Measurements from ENCODE around the gene ANKRD44. TPM values are rescaled to one million over a fixed set of nuclear protein-coding genes. Genes with fewer than 3 reads are reported as not detected.

ANKRD44 gene
- total RNA-seq, 1 donor = 80.2 TPM

DNA sequence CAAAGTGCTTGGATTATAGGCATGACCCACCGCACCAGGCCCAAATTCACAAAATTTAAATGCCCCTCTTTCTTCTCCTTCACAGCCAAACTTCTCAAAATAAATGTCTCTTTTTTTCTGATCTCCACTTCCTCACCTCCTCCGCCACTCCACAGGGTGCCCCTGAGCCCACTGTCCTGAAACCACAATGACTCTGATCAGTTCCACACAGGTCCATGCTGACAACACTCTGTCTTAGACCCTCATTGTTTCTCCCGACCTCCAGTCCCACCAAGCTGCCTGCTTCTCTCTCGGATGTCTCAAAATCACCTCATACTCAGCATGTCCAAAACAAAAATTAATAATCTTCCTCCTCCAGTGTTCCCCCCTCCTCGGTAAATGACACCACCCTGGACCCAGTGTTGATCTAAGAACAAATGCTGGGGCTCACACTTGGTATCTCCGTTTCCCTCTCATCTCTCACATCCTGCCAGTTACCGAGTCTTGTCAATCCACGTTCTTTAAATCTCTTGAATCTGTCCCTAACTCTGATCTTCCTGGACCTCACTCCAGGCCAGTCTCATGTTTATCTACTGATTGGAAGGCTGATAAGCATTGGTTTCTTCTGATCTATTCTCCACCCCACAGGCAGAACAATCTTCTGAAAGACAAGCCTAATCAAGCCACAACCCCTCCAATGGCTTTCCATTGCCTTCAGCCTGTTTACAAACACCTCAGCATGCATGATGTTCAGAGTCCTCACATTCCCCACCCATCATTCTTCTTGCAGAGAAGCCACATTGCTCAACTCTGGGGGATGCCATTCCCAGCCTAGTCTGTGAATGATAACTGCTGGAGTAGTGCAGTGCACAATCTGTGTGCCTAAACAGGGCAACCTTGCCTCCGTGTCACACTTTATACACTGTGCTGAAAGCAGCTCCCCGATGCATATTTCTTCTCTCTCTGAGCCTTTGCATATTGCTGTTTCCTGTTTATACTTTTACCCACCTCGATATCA lies 12.4 kb upstream of the ANKRD44 start:
- no peak for DNase-seq (ENCODE audit: low read depth in 2 of 3, low spot score in 2 of 3)

DNA sequence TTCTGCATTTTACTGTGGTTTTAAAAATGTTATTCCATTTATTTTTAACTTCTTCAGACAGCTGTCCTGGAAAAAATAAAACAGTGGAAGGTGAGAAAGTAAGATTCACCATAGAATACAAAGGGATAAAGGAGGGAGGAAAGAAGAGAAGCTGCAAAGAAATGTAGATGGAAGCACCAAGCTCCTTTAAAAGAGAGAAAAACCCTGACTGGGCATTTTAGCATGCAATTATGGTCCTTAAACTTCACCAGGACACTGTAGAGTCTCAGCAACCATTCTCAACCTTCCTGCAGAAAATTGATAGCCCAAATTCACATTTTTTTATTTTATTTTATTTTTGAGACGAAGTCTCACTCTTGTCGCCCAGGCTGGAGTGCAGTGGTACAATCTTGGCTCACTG lies 11.6 kb upstream of the ANKRD44 start:
- DNase-seq (ENCODE audit: low read depth in 2 of 3, low spot score in 2 of 3) = no peak

DNA sequence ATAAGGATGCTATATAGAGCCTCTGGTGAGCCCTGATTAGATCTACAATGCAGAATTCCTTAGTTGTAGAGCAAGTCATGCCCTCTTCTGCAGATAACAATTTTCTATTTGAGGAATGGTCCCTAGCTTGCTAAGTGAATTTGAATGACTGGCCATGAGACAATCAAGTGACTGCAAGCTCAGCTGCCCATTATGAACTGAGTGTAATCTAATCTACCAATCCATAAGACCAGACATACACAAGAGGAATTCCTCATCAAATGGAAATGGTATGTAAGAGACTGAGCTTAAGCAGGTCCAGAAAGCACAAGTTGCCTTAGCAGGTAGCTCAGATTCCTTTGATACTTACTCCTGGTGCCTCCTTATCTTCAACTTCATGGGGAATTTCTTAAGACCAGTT lies 4.8 kb upstream of the ANKRD44 start:
- no peak for DNase-seq (ENCODE audit: low read depth in 2 of 3, low spot score in 2 of 3)

DNA sequence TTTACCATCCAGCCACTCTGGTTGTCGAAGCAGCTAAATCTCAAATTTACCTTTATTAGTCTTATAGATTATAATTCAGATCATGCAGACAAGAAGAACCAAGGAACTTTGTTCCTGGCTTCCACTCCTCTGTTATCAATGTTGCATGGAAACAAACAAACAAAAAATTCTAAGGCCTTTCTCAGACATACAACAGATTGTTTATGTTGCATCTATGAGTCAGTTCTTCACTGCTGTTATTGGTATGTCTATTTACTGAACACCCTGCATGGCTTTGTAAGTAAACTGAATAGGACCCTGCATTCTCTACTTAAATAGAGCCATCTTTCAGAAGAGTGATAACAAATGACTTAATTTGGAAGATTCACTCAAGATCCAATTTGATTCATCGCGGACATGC lies 1.6 kb upstream of the ANKRD44 start:
- DNase-seq (ENCODE audit: low read depth in 2 of 3, low spot score in 2 of 3) = no peak

DNA sequence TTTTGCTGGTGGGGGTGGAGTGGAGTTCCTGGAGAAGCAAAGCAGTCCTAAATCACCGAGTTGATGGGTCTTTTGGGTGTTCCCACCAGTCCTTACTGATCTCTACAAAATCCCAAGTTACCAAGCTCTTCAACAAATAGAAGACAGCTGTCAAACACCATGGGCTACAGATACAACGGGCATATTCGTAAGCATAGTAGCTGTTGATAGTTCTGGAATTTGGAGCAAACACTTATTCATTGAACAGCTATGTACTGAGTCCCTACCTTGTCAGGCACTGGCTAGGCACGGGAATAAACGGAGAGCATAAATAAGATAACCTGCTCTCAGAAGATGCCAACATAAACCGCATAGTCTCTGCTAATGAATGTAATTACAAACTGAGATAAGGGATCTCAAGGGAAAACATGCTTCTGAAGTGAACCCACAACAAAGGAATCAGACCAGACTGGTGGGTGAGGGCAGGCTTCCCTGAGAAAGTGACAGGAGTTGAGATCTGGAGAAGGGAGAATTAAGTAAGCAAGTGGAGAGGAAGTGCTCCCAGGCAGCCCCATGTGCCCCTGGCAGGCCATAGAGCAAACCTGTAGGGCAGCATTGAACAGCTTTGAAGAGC lies 947 bp upstream of the ANKRD44 start:
- no peak for DNase-seq (ENCODE audit: low read depth in 2 of 3, low spot score in 2 of 3)

DNA sequence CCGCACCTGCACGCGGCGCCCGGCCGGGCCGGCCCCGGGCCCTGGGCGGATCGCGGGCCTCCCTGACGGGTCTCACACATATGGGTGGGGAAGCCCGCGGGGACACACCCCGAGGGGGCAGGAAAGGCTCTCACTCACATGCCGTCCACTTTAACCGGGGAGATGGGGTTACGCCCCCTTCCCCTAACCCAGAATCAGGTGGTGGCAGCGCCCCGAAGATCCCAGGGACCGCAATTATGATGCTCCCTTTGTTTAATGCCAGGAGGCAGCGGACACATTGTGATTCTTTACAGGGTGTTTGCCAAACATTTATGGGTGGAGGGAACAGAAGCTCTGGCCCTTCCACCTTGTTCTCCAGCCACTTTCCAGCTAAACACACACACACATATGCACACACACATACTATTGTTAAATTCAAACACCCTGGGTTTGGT lies 424 bp upstream of the ANKRD44 start:
- no peak for DNase-seq (ENCODE audit: low read depth in 2 of 3, low spot score in 2 of 3)

DNA sequence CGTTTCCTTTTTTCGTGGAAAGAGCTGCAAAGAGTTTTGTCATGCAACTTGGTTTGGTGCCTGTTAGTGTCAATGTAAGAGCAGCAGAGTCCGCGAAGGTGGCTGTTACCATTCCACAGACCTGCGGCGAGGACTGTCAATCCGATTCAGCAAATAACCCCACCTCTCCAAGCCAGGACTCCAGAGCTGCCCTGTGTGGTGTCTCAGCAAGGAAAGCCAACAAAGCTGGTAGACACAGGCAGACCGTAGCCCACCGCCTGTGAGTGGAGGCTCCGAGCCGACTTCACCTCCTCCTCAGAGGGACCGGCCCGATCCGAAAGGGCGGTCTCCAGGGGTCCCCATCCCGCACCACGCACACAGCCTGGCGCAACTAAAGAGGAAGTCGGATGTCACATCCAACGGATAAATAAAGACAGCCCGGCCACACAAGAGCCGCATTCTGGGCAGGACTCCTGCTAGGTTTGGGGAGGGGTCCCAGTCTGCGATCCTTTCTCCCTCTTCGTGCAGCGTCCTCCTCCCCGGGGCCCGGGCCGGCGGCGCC lies 819 bp downstream of the ANKRD44 start:
- DNase-seq (ENCODE audit: low read depth in 2 of 3, low spot score in 2 of 3) = peak in 1 of 3 donors; percentile 73

GRCh38 chr2:197308996-197309690 lies 1.4 kb downstream of the ANKRD44 start:
- peak in 1 of 3 donors; percentile 47 for DNase-seq (ENCODE audit: low read depth in 2 of 3, low spot score in 2 of 3)

GRCh38 chr2:197308585-197308984 lies 2.0 kb downstream of the ANKRD44 start:
- DNase-seq (ENCODE audit: low read depth in 2 of 3, low spot score in 2 of 3) = no peak

DNA sequence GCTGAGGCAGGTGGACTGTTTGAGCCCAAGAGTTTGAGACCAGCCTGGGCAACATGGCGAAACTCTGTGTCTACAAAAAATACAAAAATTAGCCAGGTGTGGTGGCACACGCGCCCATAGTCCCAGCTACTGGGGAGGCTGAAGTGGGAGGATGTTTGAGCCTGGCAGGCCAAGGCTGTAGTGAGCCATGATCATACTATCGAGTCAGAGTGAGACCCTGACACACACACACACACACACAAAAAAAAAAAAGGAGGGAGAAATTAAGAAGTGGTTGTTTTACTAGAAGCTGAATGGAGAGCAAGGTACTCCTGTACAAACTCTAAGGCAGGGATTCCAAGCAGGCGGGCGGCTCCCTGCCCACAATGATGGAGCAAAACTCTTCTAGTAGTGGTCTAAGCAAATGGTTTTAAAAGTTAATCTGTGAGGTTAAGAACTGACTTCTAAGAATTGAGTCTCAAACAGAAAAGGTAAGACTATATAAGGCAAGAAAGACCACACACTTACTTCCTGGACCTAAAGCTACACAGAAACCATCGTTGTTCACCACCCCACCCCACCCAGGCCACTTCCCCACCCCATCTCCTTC lies 2.6 kb downstream of the ANKRD44 start:
- peak in 1 of 3 donors; percentile 37 for DNase-seq (ENCODE audit: low read depth in 2 of 3, low spot score in 2 of 3)

GRCh38 chr2:197307236-197307932 lies 3.2 kb downstream of the ANKRD44 start:
- peak in 2 of 3 donors; percentile 62 to 73 for DNase-seq (ENCODE audit: low read depth in 2 of 3, low spot score in 2 of 3)

- no peak for DNase-seq (ENCODE audit: low read depth in 2 of 3, low spot score in 2 of 3)
These were observed 3.9 kb downstream of the ANKRD44 start for GRCh38 chr2:197306696-197307040.

DNA sequence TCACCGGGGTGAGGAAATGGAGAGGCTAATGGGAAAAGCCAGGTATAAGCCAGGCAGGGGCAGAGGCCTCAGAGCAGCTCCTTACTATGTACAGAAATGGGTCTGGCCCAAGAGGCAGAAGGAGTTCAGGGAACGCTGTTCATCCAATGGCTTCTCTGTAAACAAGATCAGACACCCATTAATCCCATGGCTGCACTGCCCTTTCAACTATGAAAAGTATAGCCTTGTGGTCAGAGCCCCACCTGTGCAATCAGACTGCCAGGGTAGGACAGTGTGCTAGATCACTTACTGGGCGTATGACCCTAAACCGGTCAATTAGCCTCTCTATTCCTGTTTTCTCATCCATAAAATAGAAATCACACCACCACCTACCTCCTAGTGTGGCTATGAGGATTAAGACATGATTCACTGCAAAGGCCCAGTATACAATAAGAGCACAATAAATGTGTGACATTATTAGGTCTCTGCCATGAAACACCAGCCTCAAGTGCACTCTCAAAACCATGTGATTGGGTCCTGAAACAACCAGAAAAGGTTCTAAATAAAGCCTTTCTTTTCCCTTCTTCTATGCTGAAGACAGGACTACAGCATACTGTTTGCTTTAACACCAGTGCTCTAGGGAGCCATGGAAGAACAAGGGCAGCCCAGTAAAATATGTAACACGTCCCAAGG lies 4.4 kb downstream of the ANKRD44 start:
- no peak for DNase-seq (ENCODE audit: low read depth in 2 of 3, low spot score in 2 of 3)

DNA sequence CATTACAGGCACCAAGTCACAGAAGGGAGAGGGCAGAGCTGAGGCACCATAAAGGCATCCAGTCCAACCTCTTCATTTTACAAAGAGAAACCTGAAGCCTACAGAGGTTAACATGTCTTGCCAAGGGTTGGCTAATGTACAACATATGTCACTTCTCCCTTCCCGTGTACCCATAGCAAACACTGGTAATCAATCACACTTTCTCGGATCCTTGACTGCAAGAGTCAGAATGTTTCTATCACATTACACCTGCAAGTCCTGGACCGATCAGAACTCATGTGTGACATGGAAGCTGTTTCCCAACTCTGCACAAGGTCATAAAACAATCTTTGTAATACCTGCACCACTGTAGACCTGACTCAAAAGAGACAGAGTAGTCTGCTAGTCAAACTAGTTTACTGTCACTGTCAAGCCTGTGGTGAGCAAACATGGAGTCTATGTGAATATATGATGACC lies 6.0 kb downstream of the ANKRD44 start:
- DNase-seq (ENCODE audit: low read depth in 2 of 3, low spot score in 2 of 3) = no peak

DNA sequence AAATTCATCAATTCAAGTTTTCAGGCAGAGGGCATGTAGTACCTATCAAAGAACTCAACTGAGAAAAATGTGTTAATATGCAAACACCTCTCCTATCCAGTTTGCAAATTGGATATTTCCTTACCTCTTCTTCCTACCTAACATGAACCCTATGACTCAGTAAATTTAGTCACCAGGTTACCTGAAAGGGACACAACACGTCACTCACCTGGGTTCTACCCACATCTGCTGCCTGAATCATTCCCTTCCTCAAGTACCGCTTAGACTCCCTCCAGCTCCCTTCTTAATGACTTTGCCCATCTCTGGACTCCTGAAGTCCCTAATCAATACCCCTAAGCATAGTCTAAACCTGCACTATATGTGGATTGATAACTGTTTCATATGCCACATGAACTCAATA lies 10.4 kb downstream of the ANKRD44 start:
- no peak for DNase-seq (ENCODE audit: low read depth in 2 of 3, low spot score in 2 of 3)

DNA sequence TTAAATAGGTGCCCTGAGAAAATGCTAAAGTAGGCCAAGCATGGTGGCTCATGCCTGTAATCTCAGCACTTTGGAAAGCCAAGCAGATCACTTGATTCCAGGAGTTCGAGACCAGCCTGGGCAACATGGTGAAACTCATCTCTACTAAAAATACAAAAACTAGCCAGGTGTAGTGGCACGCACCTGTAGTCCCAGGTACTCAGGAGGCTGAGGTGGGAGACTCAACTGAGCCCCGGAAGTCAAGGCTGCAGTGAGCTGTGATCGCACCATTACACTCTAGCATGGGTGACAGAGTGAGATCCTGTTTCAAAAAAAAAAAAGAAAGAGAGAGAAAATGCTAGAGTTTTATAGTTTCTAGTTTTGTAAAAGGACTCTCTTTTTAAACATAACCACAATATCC lies 12.0 kb downstream of the ANKRD44 start:
- DNase-seq (ENCODE audit: low read depth in 2 of 3, low spot score in 2 of 3) = no peak

DNA sequence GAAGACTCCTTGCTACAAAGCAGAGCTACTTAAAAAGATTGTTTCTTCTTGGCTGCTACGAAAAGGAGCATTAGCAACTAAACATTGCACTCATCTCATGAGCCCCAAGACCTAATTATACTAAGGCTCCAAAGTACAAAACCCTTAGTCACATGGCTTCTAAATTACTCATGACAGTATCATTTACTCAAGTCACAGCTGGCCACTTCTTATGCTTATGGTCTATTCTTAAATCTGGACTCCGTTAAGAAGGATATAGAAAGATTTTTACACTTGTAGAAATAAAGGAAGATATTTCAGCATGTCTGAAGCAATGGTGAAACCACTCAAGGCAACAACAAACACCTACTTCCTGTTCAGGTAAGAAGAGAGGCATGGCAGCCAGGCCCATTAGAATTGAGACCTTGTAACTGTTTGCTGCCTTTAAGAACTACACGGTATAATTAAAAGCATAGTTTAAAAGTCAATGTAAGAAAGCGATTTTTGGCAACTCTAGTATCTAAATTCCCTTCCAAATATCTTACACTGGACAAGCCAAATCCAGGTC lies 12.7 kb downstream of the ANKRD44 start:
- no peak for DNase-seq (ENCODE audit: low read depth in 2 of 3, low spot score in 2 of 3)

- DNase-seq (ENCODE audit: low read depth in 2 of 3, low spot score in 2 of 3) = peak in 1 of 3 donors; percentile 49
These were observed 13.3 kb downstream of the ANKRD44 start for GRCh38 chr2:197297266-197297665.

DNA sequence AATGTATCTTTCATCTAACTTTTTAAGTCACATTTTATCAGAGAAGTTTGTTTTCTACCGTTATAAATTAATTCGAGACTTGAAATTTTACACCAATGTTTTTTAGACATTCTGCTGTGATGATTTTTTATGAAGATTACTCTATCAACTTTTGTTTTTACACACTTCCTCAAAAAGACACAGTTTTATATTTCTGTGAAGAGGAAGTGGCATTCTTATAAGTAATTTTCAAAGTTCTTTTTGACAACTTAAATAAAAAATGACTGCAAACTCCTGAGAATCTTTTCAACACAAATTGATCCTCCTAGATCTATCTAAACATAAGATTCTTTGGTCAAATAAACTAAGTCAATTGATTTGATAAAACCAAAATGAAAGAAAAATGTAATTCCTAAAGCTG lies 13.7 kb downstream of the ANKRD44 start:
- peak in 1 of 3 donors; percentile 72 for DNase-seq (ENCODE audit: low read depth in 2 of 3, low spot score in 2 of 3)

Data from hematopoietic multipotent progenitor cell (in vitro differentiated cells).